ENCODE measurements around the gene PHEX.

PHEX gene

GRCh38 chrX:22032084-22032483 is at the start of gene PHEX:
Gene PHEX, plus strand, starts transcription at chrX:22032325. Its CDS starts 681 bp downstream, at chrX:22033006.
- Histone ChIP-seq H3K4me3 (ENCODE audit: low read length) (no peak within 1 kb of the TSS), H3K9ac (ENCODE audit: low read length) (no peak within 1 kb of the TSS), H3K36me3 (ENCODE audit: control insufficient read depth, insufficient read depth, low read length, severe bottlenecking) (no peaks in the 10 kb centered on the region), H3K9me3 (ENCODE audit: control insufficient read depth, low read length) (peaks cover 5% of the 10 kb centered on the region), H3K27me3 (replicated peaks; ENCODE audit: control insufficient read depth, insufficient read depth, low read length) (peaks cover under 1% of the 10 kb centered on the region), H3K4me1 (ENCODE audit: control insufficient read depth, insufficient read depth, low read length) (no peaks in the 10 kb centered on the region)
- no peak for DNase-seq (ENCODE audit: low read depth)

GRCh38 chrX:21985332-21985777 is 46.8 kb upstream of the PHEX start:
- DNase-seq (ENCODE audit: low read depth): peak; percentile 85
- Histone ChIP-seq H3K9me3 (ENCODE audit: control insufficient read depth, low read length) (no peaks in the 10 kb centered on the region), H3K4me1 (ENCODE audit: control insufficient read depth, insufficient read depth, low read length) (no peaks in the 10 kb centered on the region), H3K27me3 (replicated peaks; ENCODE audit: control insufficient read depth, insufficient read depth, low read length) (no peaks in the 10 kb centered on the region), H3K4me3 (ENCODE audit: low read length) (no peak overlapping the region), H3K36me3 (ENCODE audit: control insufficient read depth, insufficient read depth, low read length, severe bottlenecking) (peaks cover 5% of the 10 kb centered on the region), H3K9ac (ENCODE audit: low read length) (no peak overlapping the region)

- no peaks in the 10 kb centered on the region for H3K27me3 ChIP-seq (replicated peaks; ENCODE audit: control insufficient read depth, insufficient read depth, low read length)
- peaks cover 5% of the 10 kb centered on the region for H3K36me3 ChIP-seq (ENCODE audit: control insufficient read depth, insufficient read depth, low read length, severe bottlenecking)
- H3K4me3 ChIP-seq (ENCODE audit: low read length): no peak overlapping the region
These were observed 45.5 kb upstream of the PHEX start for GRCh38 chrX:21986596-21986995.

GRCh38 chrX:21989384-21989783 is 42.7 kb upstream of the PHEX start:
- H3K36me3 ChIP-seq (ENCODE audit: control insufficient read depth, insufficient read depth, low read length, severe bottlenecking): peaks cover 5% of the 10 kb centered on the region
- no peaks in the 10 kb centered on the region for H3K9me3 ChIP-seq (ENCODE audit: control insufficient read depth, low read length)
- H3K9ac ChIP-seq (ENCODE audit: low read length): no peak overlapping the region
- no peaks in the 10 kb centered on the region for H3K27me3 ChIP-seq (replicated peaks; ENCODE audit: control insufficient read depth, insufficient read depth, low read length)
- H3K4me1 ChIP-seq (ENCODE audit: control insufficient read depth, insufficient read depth, low read length): no peaks in the 10 kb centered on the region
- no peak for DNase-seq (ENCODE audit: low read depth)
- H3K4me3 ChIP-seq (ENCODE audit: low read length): no peak overlapping the region

More at GRCh38 chrX:21986596-21986995, 45.5 kb upstream of the PHEX start:
- no peaks in the 10 kb centered on the region for H3K9me3 ChIP-seq (ENCODE audit: control insufficient read depth, low read length)
- H3K9ac ChIP-seq (ENCODE audit: low read length): no peak overlapping the region
- peak; percentile 63 for DNase-seq (ENCODE audit: low read depth)
- no peaks in the 10 kb centered on the region for H3K4me1 ChIP-seq (ENCODE audit: control insufficient read depth, insufficient read depth, low read length)

GRCh38 chrX:21990832-21991231 is 41.3 kb upstream of the PHEX start:
- Histone ChIP-seq H3K27me3 (replicated peaks; ENCODE audit: control insufficient read depth, insufficient read depth, low read length) (no peaks in the 10 kb centered on the region), H3K4me1 (ENCODE audit: control insufficient read depth, insufficient read depth, low read length) (no peaks in the 10 kb centered on the region), H3K9me3 (ENCODE audit: control insufficient read depth, low read length) (no peaks in the 10 kb centered on the region), H3K4me3 (ENCODE audit: low read length) (no peak overlapping the region), H3K9ac (ENCODE audit: low read length) (no peak overlapping the region), H3K36me3 (ENCODE audit: control insufficient read depth, insufficient read depth, low read length, severe bottlenecking) (peaks cover 5% of the 10 kb centered on the region)
- DNase-seq (ENCODE audit: low read depth): no peak

GRCh38 chrX:21991504-21991903 is 40.6 kb upstream of the PHEX start:
- no peak for DNase-seq (ENCODE audit: low read depth)
- H3K27me3 ChIP-seq (replicated peaks; ENCODE audit: control insufficient read depth, insufficient read depth, low read length): no peaks in the 10 kb centered on the region
- H3K4me1 ChIP-seq (ENCODE audit: control insufficient read depth, insufficient read depth, low read length): no peaks in the 10 kb centered on the region
- H3K9me3 ChIP-seq (ENCODE audit: control insufficient read depth, low read length): no peaks in the 10 kb centered on the region
- no peak overlapping the region for H3K9ac ChIP-seq (ENCODE audit: low read length)
- no peak overlapping the region for H3K4me3 ChIP-seq (ENCODE audit: low read length)
- H3K36me3 ChIP-seq (ENCODE audit: control insufficient read depth, insufficient read depth, low read length, severe bottlenecking): peaks cover 5% of the 10 kb centered on the region

- no peaks in the 10 kb centered on the region for H3K9me3 ChIP-seq (ENCODE audit: control insufficient read depth, low read length)
- no peak overlapping the region for H3K4me3 ChIP-seq (ENCODE audit: low read length)
- H3K9ac ChIP-seq (ENCODE audit: low read length): no peak overlapping the region
- no peak for DNase-seq (ENCODE audit: low read depth)
- H3K4me1 ChIP-seq (ENCODE audit: control insufficient read depth, insufficient read depth, low read length): no peaks in the 10 kb centered on the region
- no peaks in the 10 kb centered on the region for H3K27me3 ChIP-seq (replicated peaks; ENCODE audit: control insufficient read depth, insufficient read depth, low read length)
- H3K36me3 ChIP-seq (ENCODE audit: control insufficient read depth, insufficient read depth, low read length, severe bottlenecking): no peaks in the 10 kb centered on the region
These were observed 38.9 kb upstream of the PHEX start for GRCh38 chrX:21993265-21993664.

DNA sequence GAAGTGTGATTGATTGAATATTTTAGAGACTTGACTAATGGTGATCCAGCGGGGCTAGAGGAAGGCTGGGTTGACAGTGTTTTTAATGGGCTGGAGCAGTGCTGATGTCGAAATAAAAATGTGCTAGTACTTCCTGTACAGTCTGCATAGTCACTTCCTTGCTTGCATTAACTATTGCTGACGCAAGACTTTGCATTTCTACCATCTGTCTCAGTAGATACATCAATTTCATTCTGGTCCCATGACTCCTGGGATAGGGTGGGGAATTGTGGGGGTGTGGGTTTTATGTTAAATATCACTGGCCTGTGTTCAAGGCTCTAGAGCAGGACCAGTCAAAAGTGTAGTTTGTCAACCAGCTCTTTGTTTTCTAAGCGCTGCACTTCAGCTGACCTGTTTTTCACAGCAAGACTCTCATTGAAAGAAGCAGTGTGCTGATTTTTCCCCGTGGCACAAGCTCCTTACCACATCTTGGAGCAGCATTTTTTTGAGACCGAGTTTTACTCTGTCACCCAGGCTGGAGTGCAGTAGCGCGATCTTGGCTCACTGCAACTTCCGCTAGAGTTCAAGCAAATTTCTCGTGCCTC is 35.2 kb upstream of the PHEX start:
- Histone ChIP-seq H3K9me3 (ENCODE audit: control insufficient read depth, low read length) (no peaks in the 10 kb centered on the region), H3K4me1 (ENCODE audit: control insufficient read depth, insufficient read depth, low read length) (no peaks in the 10 kb centered on the region), H3K27me3 (replicated peaks; ENCODE audit: control insufficient read depth, insufficient read depth, low read length) (no peaks in the 10 kb centered on the region), H3K9ac (ENCODE audit: low read length) (no peak overlapping the region), H3K4me3 (ENCODE audit: low read length) (no peak overlapping the region), H3K36me3 (ENCODE audit: control insufficient read depth, insufficient read depth, low read length, severe bottlenecking) (no peaks in the 10 kb centered on the region)
- peak; percentile 28 for DNase-seq (ENCODE audit: low read depth)

DNA sequence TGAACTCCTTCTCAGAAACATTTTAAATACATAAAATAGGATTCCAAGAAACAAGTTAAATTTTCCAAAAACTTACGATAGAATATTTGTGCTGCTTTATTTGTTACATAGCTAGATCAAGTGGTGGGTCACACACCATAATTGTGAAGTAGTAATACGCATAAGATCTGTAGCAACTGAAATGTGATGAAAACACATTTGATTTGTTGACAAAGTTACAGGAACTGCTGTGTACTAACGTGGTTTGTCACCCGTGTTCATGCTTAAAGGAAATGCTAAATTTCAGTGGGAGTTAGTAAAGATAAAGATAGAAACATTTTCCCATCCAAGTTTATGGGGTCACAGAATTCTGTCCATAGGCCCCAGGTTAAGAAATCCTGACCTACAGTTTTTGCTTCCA is 34.1 kb upstream of the PHEX start:
- Histone ChIP-seq H3K4me3 (ENCODE audit: low read length) (no peak overlapping the region), H3K4me1 (ENCODE audit: control insufficient read depth, insufficient read depth, low read length) (no peaks in the 10 kb centered on the region), H3K36me3 (ENCODE audit: control insufficient read depth, insufficient read depth, low read length, severe bottlenecking) (no peaks in the 10 kb centered on the region), H3K27me3 (replicated peaks; ENCODE audit: control insufficient read depth, insufficient read depth, low read length) (no peaks in the 10 kb centered on the region), H3K9me3 (ENCODE audit: control insufficient read depth, low read length) (no peaks in the 10 kb centered on the region), H3K9ac (ENCODE audit: low read length) (no peak overlapping the region)
- DNase-seq (ENCODE audit: low read depth): no peak

DNA sequence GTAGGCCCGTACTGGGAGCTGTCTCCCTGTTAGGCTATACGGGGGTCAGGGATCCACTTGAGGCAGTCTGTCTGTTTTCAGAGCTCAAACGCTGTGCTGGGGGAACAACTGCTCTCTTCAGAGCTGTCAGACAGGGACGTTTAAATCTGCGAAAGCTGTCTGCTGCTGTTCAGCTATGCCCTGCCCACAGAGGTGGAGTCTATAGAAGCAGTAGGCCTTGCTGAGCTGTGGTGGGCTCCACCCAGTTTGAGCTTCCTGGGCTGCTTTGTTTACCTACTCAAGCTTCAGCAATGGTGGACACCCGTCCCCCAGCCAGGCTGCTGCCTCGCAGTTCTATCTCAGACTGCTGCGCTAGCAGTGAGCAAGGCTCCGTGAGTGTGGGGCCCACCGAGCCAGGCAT is 27.3 kb upstream of the PHEX start:
- no peak overlapping the region for H3K9ac ChIP-seq (ENCODE audit: low read length)
- DNase-seq (ENCODE audit: low read depth): no peak
- H3K4me3 ChIP-seq (ENCODE audit: low read length): no peak overlapping the region
- no peaks in the 10 kb centered on the region for H3K4me1 ChIP-seq (ENCODE audit: control insufficient read depth, insufficient read depth, low read length)
- no peaks in the 10 kb centered on the region for H3K27me3 ChIP-seq (replicated peaks; ENCODE audit: control insufficient read depth, insufficient read depth, low read length)
- H3K36me3 ChIP-seq (ENCODE audit: control insufficient read depth, insufficient read depth, low read length, severe bottlenecking): no peaks in the 10 kb centered on the region
- peaks cover 2% of the 10 kb centered on the region for H3K9me3 ChIP-seq (ENCODE audit: control insufficient read depth, low read length)

DNA sequence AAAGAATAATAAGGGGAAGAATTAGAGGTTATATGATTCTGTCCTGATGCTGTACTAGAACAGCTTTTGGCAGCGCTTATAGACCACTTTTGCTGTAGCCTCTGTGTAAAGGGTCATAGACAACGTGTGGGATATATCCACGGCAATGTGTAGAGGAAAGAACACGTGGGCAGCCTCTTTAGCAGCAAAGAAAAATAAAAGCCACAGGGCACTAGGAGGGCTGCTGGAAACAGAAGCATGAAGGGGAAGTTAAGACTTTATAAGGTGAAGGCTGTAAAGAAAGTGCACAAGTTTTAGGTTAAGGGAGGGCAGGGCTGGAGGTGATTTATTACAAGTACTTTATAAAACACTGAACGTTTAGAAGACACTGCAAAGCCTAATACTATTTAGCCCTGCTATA is 20.1 kb upstream of the PHEX start:
- DNase-seq (ENCODE audit: low read depth): no peak
- H3K27me3 ChIP-seq (replicated peaks; ENCODE audit: control insufficient read depth, insufficient read depth, low read length): no peaks in the 10 kb centered on the region
- H3K4me1 ChIP-seq (ENCODE audit: control insufficient read depth, insufficient read depth, low read length): no peaks in the 10 kb centered on the region
- H3K9me3 ChIP-seq (ENCODE audit: control insufficient read depth, low read length): peaks cover 2% of the 10 kb centered on the region
- H3K9ac ChIP-seq (ENCODE audit: low read length): no peak overlapping the region
- no peaks in the 10 kb centered on the region for H3K36me3 ChIP-seq (ENCODE audit: control insufficient read depth, insufficient read depth, low read length, severe bottlenecking)
- H3K4me3 ChIP-seq (ENCODE audit: low read length): no peak overlapping the region

GRCh38 chrX:22012931-22013330 is 19.2 kb upstream of the PHEX start:
- no peak overlapping the region for H3K4me3 ChIP-seq (ENCODE audit: low read length)
- DNase-seq (ENCODE audit: low read depth): no peak
- no peak overlapping the region for H3K9ac ChIP-seq (ENCODE audit: low read length)
- no peaks in the 10 kb centered on the region for H3K4me1 ChIP-seq (ENCODE audit: control insufficient read depth, insufficient read depth, low read length)
- H3K27me3 ChIP-seq (replicated peaks; ENCODE audit: control insufficient read depth, insufficient read depth, low read length): no peaks in the 10 kb centered on the region
- peaks cover 2% of the 10 kb centered on the region for H3K9me3 ChIP-seq (ENCODE audit: control insufficient read depth, low read length)
- no peaks in the 10 kb centered on the region for H3K36me3 ChIP-seq (ENCODE audit: control insufficient read depth, insufficient read depth, low read length, severe bottlenecking)

Data from adipocyte (in vitro differentiated cells).